Measurements from ENCODE around the gene IFNAR2.

DNA sequence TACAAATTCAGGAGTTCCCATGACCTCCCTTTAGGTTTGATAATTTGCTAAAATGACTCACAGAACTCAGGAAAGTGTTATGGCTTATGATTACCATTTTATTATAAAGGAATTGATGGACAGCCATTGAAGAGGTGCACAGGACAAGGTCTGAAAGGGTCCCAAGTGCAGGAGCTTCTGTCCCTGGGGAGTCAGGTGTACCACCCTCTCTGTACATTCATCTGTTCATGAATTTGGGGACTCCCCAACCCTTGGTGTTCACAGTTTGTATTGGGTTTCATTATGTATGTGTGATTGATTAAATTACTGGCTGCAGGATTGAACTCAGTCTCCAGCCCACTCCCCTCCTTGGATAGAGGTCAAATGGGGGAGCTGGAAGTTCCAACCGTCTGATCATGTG, 25.7 kb downstream of the IFNAR2 start:
- TF ChIP-seq, protein P1, sequence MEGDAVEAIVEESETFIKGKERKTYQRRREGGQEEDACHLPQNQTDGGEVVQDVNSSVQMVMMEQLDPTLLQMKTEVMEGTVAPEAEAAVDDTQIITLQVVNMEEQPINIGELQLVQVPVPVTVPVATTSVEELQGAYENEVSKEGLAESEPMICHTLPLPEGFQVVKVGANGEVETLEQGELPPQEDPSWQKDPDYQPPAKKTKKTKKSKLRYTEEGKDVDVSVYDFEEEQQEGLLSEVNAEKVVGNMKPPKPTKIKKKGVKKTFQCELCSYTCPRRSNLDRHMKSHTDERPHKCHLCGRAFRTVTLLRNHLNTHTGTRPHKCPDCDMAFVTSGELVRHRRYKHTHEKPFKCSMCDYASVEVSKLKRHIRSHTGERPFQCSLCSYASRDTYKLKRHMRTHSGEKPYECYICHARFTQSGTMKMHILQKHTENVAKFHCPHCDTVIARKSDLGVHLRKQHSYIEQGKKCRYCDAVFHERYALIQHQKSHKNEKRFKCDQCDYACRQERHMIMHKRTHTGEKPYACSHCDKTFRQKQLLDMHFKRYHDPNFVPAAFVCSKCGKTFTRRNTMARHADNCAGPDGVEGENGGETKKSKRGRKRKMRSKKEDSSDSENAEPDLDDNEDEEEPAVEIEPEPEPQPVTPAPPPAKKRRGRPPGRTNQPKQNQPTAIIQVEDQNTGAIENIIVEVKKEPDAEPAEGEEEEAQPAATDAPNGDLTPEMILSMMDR (IDR thresholded peaks at IDR 0.05; ENCODE audit: poor library complexity), result no peak
- no peak for TF ChIP-seq EZH2phosphoT487 (IDR thresholded peaks at IDR 0.05; ENCODE audit: low read depth, severe bottlenecking, unreplicated experiment)
- no peak for TF ChIP-seq EZH2 (IDR thresholded peaks at IDR 0.05; ENCODE audit: borderline replicate concordance)

Measured in hepatocyte (in vitro differentiated cells).